ENCODE data around the gene TMTC4.

- TF ChIP-seq MXD4 (CRISPR knock-in tag; IDR thresholded peaks at IDR 0.05; ENCODE audit: borderline replicate concordance) (no peak), ZNF263 (CRISPR knock-in tag; IDR thresholded peaks at IDR 0.05; ENCODE audit: low read depth) (no peak), CREM (CRISPR knock-in tag; IDR thresholded peaks at IDR 0.05) (no peak), SMAD3 (CRISPR knock-in tag; IDR thresholded peaks at IDR 0.05; ENCODE audit: borderline replicate concordance) (no peak), MAX (CRISPR knock-in tag; IDR thresholded peaks at IDR 0.05) (no peak), NFYB (CRISPR knock-in tag; conservative IDR thresholded peaks at IDR 0.05; ENCODE audit: low read depth) (no peak), ATF1 (CRISPR knock-in tag; IDR thresholded peaks at IDR 0.05) (no peak), CBFB (CRISPR knock-in tag; IDR thresholded peaks at IDR 0.05; ENCODE audit: low read depth) (no peak), ZNF138 (CRISPR knock-in tag; conservative IDR thresholded peaks at IDR 0.05) (no peak)
- TF ChIP-seq, protein P1, sequence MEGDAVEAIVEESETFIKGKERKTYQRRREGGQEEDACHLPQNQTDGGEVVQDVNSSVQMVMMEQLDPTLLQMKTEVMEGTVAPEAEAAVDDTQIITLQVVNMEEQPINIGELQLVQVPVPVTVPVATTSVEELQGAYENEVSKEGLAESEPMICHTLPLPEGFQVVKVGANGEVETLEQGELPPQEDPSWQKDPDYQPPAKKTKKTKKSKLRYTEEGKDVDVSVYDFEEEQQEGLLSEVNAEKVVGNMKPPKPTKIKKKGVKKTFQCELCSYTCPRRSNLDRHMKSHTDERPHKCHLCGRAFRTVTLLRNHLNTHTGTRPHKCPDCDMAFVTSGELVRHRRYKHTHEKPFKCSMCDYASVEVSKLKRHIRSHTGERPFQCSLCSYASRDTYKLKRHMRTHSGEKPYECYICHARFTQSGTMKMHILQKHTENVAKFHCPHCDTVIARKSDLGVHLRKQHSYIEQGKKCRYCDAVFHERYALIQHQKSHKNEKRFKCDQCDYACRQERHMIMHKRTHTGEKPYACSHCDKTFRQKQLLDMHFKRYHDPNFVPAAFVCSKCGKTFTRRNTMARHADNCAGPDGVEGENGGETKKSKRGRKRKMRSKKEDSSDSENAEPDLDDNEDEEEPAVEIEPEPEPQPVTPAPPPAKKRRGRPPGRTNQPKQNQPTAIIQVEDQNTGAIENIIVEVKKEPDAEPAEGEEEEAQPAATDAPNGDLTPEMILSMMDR (IDR thresholded peaks at IDR 0.05): no peak
- TF ChIP-seq, protein P2, sequence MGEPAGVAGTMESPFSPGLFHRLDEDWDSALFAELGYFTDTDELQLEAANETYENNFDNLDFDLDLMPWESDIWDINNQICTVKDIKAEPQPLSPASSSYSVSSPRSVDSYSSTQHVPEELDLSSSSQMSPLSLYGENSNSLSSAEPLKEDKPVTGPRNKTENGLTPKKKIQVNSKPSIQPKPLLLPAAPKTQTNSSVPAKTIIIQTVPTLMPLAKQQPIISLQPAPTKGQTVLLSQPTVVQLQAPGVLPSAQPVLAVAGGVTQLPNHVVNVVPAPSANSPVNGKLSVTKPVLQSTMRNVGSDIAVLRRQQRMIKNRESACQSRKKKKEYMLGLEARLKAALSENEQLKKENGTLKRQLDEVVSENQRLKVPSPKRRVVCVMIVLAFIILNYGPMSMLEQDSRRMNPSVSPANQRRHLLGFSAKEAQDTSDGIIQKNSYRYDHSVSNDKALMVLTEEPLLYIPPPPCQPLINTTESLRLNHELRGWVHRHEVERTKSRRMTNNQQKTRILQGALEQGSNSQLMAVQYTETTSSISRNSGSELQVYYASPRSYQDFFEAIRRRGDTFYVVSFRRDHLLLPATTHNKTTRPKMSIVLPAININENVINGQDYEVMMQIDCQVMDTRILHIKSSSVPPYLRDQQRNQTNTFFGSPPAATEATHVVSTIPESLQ (CRISPR knock-in tag; IDR thresholded peaks at IDR 0.05): no peak
These were observed 74.1 kb downstream of the TMTC4 start for GRCh38 chr13:100600461-100600860.
